Astrocyte (in vitro differentiated cells and primary cell): Measurements from ENCODE around the gene ANKRD44. TPM values are rescaled to one million over a fixed set of nuclear protein-coding genes. Genes with fewer than 3 reads are reported as not detected.

Experiments used
- DNase-seq: peaks from one replicate; pipeline ENCODE4 v3.0.0-alpha.2; 2010; ENCODE audit warnings: low read depth
- FAIRE-seq: peaks from 2 replicates; lab custom pipeline; 2011; peaks lifted over from hg19 to GRCh38; lab: Jason Lieb, UNC
- H2AFZ ChIP-seq: 2 replicates; pipeline ENCODE4 v1.6.0; 2012; ENCODE audit warnings: low read depth, low read length, inconsistent platforms
- H3K27ac ChIP-seq: 2 replicates; pipeline ENCODE4 v1.5.1; 2011; ENCODE audit warnings: low read depth, low read length, inconsistent platforms
- H3K27me3 ChIP-seq: 2 replicates; pipeline ENCODE4 v1.6.0; 2011; ENCODE audit warnings: low read length, inconsistent platforms; ENCODE audit not compliant: insufficient read depth
- H3K36me3 ChIP-seq: 2 replicates; pipeline ENCODE4 v1.5.1; 2011; ENCODE audit warnings: low read length, inconsistent platforms; ENCODE audit not compliant: insufficient read depth
- H3K4me1 ChIP-seq: 2 replicates; pipeline ENCODE4 v1.5.1; 2011; ENCODE audit warnings: low read length, inconsistent platforms; ENCODE audit not compliant: insufficient read depth
- H3K4me2 ChIP-seq: 2 replicates; pipeline ENCODE4 v1.6.0; 2012; ENCODE audit warnings: low read length, inconsistent platforms
- H3K4me3 ChIP-seq: 2 replicates; pipeline ENCODE4 v1.5.1; 2011; ENCODE audit warnings: low read depth, mild to moderate bottlenecking, low read length, inconsistent platforms; ENCODE audit not compliant: insufficient read depth
- H3K79me2 ChIP-seq: 2 replicates; pipeline ENCODE4 v1.6.0; 2012; ENCODE audit warnings: mild to moderate bottlenecking, low read length, inconsistent platforms; ENCODE audit not compliant: insufficient read depth
- H3K9ac ChIP-seq: 2 replicates; pipeline ENCODE4 v1.6.0; 2012; ENCODE audit warnings: mild to moderate bottlenecking, low read length, inconsistent platforms
- H3K9me3 ChIP-seq: 2 replicates; pipeline ENCODE4 v1.5.1; 2012; ENCODE audit warnings: low read depth, mild to moderate bottlenecking, low read length, inconsistent platforms; ENCODE audit not compliant: insufficient read depth
- H4K20me1 ChIP-seq: 2 replicates; pipeline ENCODE4 v1.6.0; 2012; ENCODE audit warnings: low read length, inconsistent platforms; ENCODE audit not compliant: insufficient read depth
- H3K27ac Mint-ChIP-seq: one replicate; pipeline ENCODE4 v1.8.0; 2021; ENCODE audit warnings: mild to moderate bottlenecking, mixed read lengths; ENCODE audit not compliant: unreplicated experiment
- H3K27me3 Mint-ChIP-seq: one replicate; pipeline ENCODE4 v1.8.0; 2021; ENCODE audit warnings: low read depth, mixed read lengths; ENCODE audit not compliant: unreplicated experiment
- H3K36me3 Mint-ChIP-seq: one replicate; pipeline ENCODE4 v1.8.0; 2021; ENCODE audit warnings: low read depth, mixed read lengths; ENCODE audit not compliant: unreplicated experiment
- H3K4me1 Mint-ChIP-seq: one replicate; pipeline ENCODE4 v1.8.0; 2021; ENCODE audit warnings: low read depth, mixed read lengths; ENCODE audit not compliant: unreplicated experiment
- H3K4me3 Mint-ChIP-seq: one replicate; pipeline ENCODE4 v1.8.0; 2021; ENCODE audit warnings: mild to moderate bottlenecking, moderate library complexity, mixed read lengths; ENCODE audit not compliant: unreplicated experiment
- H3K9me3 Mint-ChIP-seq: one replicate; pipeline ENCODE4 v1.8.0; 2021; ENCODE audit warnings: mild to moderate bottlenecking, mixed read lengths; ENCODE audit not compliant: unreplicated experiment
- CTCF ChIP-seq: IDR thresholded peaks from 2 replicates; pipeline ENCODE4 v1.5.1; 2011; ENCODE audit warnings: low read depth, mild to moderate bottlenecking, inconsistent platforms, low read length, moderate library complexity; ENCODE audit not compliant: insufficient read depth
- EZH2 ChIP-seq: IDR thresholded peaks from 2 replicates; pipeline ENCODE4 v1.6.1; 2012; ENCODE audit warnings: mild to moderate bottlenecking, low read length, inconsistent platforms; ENCODE audit not compliant: insufficient read depth
- total RNA-seq: library from RNA; stranded (reverse); gene quantifications from 2 replicates; pipeline ENCODE4 v1.2.1, GENCODE V29; 2021

Gene ANKRD44
- total RNA-seq, 1 donor from 2014 or later = 7.2 TPM

GRCh38 chr2:196974970-196975369 is 335.6 kb downstream of the ANKRD44 start:
- Mint-ChIP-seq H3K9me3 (peaks cover 3% of the 10 kb centered on the region), H3K27me3 (no peaks in the 10 kb centered on the region), H3K36me3 (no peaks in the 10 kb centered on the region), H3K27ac (no peak overlapping the region), H3K4me1 (no peaks in the 10 kb centered on the region), H3K4me3 (no peak overlapping the region)
- Histone ChIP-seq H3K27ac (no peak overlapping the region), H3K36me3 (no peaks in the 10 kb centered on the region), H3K79me2 (no peaks in the 10 kb centered on the region), H3K4me1 (no peaks in the 10 kb centered on the region), H3K4me2 (no peak overlapping the region), H3K9me3 (no peaks in the 10 kb centered on the region), H3K4me3 (no peak overlapping the region), H3K9ac (no peak overlapping the region), H2AFZ (no peak overlapping the region), H4K20me1 (no peaks in the 10 kb centered on the region), H3K27me3 (no peaks in the 10 kb centered on the region)
- no peak for TF ChIP-seq EZH2
- no peak for DNase-seq
- peak; percentile 17 for FAIRE-seq

- Histone ChIP-seq H4K20me1 (no peaks in the 10 kb centered on the region), H3K27me3 (no peaks in the 10 kb centered on the region), H3K27ac (no peak overlapping the region), H3K79me2 (no peaks in the 10 kb centered on the region), H3K9ac (no peak overlapping the region), H3K4me3 (no peak overlapping the region), H3K36me3 (no peaks in the 10 kb centered on the region), H3K4me2 (no peak overlapping the region), H2AFZ (no peak overlapping the region), H3K9me3 (no peaks in the 10 kb centered on the region), H3K4me1 (no peaks in the 10 kb centered on the region)
- Mint-ChIP-seq H3K27ac (no peak overlapping the region), H3K9me3 (peaks cover 3% of the 10 kb centered on the region), H3K27me3 (no peaks in the 10 kb centered on the region), H3K4me3 (no peak overlapping the region), H3K36me3 (no peaks in the 10 kb centered on the region), H3K4me1 (peaks cover 6% of the 10 kb centered on the region)
- no peak for FAIRE-seq
- DNase-seq = no peak
- no peak for TF ChIP-seq CTCF
- no peak for TF ChIP-seq EZH2
Measured at GRCh38 chr2:196971574-196972279, 338.9 kb downstream of the ANKRD44 start.

- no peak for DNase-seq
- Histone ChIP-seq H2AFZ (no peak overlapping the region), H3K27me3 (no peaks in the 10 kb centered on the region), H3K36me3 (no peaks in the 10 kb centered on the region), H3K4me2 (no peak overlapping the region), H3K79me2 (no peaks in the 10 kb centered on the region), H3K4me3 (no peak overlapping the region), H3K4me1 (no peaks in the 10 kb centered on the region), H4K20me1 (no peaks in the 10 kb centered on the region), H3K9me3 (no peaks in the 10 kb centered on the region), H3K27ac (no peak overlapping the region), H3K9ac (no peak overlapping the region)
- H3K4me3 Mint-ChIP-seq = no peak overlapping the region
- TF ChIP-seq EZH2 (no peak), CTCF (no peak)
- H3K4me1 Mint-ChIP-seq = peaks cover 9% of the 10 kb centered on the region
- H3K27ac Mint-ChIP-seq = no peak overlapping the region
- no peaks in the 10 kb centered on the region for H3K27me3 Mint-ChIP-seq
- peaks cover 3% of the 10 kb centered on the region for H3K9me3 Mint-ChIP-seq
- H3K36me3 Mint-ChIP-seq = no peaks in the 10 kb centered on the region
- no peak for FAIRE-seq
Measured at GRCh38 chr2:196970099-196970498, 340.5 kb downstream of the ANKRD44 start.
